NCI-H460 (cell line): ENCODE measurements around the gene PTPRD. TPM values are rescaled to one million over a fixed set of nuclear protein-coding genes. Genes with fewer than 3 reads are reported as not detected.

Experiments
- DNase-seq: peaks from one replicate; pipeline ENCODE4 v3.0.0-alpha.2; 2016; ENCODE audit warnings: low read depth; ENCODE audit errors: extremely low read depth
- total RNA-seq: library from RNA; depleted of rRNA; stranded (reverse); fragments of >200 nt; shearing (Covaris generic); gene quantifications from 2 replicates; pipeline ENCODE4 v1.2.3, GENCODE V29; 2014

Gene PTPRD
- total RNA-seq, 1 experiment from 2014 or later: 45.3 TPM

DNA sequence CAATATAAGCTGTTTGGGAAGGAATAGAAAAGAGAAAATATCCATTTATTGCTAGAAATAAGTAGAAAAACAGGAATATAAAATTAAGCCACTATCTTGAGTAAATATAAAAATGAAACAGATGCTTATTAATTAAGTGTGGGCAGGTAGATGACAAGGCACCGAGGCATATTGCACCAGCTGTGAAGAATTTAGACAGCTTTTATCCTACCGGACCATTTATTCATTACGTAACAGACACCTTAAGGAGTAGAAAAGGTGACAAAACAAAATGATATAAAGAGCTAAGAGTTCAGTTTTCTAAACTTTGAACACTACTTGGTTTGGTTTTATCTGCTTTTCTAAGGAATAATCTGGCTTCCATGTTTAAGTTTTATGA is 404.1 kb downstream of the PTPRD start:
- DNase-seq: no peak

DNA sequence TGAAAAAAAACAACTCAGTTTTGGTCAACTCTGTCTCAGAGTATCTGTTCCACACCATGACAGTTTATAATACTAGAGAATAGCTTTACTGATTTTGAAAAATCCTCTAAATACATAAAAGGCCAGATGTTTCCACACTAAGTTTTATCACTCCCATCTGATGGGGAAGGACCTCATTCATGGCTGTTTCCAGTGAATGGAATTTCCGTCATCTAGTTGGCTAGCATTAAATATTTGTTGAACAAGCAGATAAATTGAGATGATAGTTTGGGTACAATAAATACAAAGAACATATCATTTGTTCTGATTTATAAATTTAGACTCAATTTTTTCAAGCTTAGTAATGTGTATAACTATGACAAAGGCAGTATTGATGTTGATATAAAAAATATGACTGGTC is 408.5 kb downstream of the PTPRD start:
- no peak for DNase-seq

DNA sequence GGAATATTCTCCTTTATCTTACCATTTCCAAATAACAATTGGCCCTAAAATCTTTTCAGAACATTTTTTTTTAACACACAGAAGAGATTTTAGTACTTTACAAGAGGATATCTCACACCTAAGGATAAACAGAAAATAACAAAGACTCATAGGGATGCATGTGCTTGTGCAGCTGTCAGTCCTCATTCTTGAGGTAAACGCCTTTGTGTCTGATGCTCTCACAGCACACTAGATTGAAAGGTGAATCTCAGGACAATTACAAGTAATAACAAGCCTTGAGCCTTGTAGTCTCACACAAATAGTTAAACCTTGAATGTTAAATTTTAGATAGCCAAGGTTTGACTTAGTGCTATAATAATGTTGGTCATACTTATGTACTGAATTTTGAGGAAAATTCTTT is 439.2 kb downstream of the PTPRD start:
- DNase-seq: no peak

- no peak for DNase-seq
Measured at GRCh38 chr9:10172476-10172875, 440.3 kb downstream of the PTPRD start.

- DNase-seq: no peak
Measured at GRCh38 chr9:10168241-10168640, 444.6 kb downstream of the PTPRD start.

- DNase-seq: no peak
Measured at GRCh38 chr9:10148796-10149195, 464.0 kb downstream of the PTPRD start.

GRCh38 chr9:10146517-10147331 is 466.1 kb downstream of the PTPRD start:
- no peak for DNase-seq

DNA sequence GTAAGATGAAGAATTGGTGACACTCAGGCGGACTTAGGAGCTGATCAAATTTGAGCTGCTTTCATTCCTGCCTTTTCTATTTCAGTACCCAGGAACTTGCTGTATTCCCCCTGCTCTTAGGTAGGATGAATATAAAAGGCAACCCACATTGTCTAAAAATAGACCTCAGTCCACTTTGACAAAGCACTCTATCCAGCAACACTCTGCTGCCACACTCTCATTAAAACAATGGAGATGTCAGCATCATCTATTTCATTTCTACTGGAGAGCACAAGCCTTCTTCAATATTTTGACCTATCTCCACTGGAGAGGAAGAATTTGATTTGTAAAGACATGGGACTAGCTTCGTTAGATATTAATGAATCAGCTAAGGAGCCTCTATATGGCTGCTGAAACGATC is 468.4 kb downstream of the PTPRD start:
- no peak for DNase-seq

- DNase-seq: no peak
Measured at GRCh38 chr9:10135553-10135952, 477.2 kb downstream of the PTPRD start.

DNA sequence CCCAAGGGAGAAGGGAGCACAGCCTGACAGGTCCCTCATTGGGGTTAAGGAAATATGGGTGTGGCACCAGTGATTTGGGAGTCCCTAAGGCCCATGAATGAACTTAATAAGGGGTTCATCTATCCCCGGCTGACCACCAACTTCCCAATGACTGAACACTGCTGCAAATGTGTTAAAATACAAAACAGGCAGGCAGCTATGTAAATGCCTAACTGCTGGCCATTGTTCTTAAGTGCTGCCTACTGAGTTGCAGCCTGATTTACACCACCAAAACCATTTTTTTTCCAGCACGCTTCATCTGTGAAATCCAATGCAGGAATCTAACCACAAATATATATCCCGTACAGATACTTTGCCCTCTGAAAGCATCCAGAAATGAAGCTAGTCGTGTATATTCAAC is 478.5 kb downstream of the PTPRD start:
- DNase-seq: no peak

DNA sequence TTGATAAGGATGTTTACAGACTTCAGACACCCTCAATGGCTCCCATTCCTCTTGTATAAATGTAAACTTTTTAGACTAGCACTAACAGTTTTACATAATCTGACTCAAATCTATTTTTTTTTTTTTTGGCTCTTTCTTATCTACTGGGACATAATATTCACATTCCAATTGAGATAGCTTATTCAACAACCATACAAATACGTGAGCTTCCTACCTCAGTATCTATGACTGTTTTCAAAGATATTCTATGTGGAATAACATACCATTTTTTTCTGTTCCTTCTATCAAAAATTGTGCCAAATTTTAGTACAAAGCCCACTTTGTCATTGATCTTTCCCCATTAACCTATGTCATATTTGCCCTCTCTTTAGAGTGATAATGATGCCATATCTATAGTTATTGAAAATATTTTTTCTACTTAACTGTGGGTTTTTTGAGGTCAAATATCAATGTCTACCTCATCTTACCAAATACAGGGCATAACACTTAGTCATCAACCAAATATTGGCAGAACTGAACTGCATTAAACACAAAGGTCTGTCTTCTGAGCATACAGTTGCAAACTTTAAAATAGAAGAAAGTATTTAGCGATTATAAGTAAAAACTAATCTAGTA is 482.6 kb downstream of the PTPRD start:
- no peak for DNase-seq

- no peak for DNase-seq
Measured at GRCh38 chr9:10127867-10128266, 484.9 kb downstream of the PTPRD start.

DNA sequence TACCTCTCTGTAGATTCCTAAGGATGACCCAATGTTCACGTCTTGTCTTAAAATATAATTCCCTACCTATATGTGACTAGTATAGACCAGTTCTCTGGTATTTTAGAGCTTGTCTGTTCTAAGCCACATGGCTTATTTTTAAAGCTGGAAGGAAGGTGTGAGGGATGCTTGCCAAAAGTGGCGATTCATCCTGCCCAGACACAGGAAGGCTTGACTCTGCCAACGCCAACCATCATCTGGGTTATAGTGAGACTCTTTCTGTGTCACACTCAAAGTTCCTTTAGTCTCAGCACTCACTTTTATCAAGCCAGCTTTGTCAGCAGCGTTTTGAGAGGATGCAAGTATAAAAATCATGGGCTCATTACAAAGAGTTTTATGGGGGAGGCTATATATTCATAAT is 500.0 kb downstream of the PTPRD start:
- no peak for DNase-seq

DNA sequence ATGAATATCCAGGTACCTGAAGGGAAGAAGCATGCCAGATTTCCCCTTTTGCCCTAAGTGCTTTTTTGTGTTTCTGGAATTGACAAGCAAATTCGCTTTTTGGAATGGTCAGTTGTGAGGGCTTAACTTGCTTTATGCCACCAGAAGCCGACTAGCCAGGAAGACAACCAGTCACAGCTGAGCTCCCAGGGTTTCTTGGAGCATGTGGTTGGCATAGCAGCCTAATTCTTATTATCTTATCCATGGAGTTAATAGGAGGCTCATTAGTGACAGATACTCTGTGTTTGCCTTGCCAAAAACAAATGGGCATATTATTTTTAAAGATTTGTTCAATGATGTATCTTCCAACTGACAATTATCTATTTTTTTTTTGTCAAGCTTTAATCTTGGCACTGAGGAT is 500.7 kb downstream of the PTPRD start:
- no peak for DNase-seq

DNA sequence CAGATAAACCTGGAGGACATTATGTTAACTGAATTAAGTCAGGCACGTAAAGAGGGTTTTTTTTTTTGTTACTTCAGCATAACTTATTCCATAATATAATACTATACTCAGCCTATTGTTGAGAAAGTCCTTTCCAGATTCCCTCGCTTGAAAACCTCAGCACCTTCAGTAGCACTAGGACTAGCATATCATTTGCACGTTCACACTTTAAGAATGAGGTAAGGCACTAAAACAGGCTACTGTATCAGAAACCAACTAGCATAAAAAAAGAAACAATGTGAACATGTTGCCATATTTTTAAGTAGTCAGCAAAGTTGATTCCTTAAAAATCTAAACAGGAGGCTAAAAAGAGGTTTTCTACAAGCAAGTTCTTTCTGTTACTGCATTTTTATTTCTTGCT is 504.0 kb downstream of the PTPRD start:
- no peak for DNase-seq

DNA sequence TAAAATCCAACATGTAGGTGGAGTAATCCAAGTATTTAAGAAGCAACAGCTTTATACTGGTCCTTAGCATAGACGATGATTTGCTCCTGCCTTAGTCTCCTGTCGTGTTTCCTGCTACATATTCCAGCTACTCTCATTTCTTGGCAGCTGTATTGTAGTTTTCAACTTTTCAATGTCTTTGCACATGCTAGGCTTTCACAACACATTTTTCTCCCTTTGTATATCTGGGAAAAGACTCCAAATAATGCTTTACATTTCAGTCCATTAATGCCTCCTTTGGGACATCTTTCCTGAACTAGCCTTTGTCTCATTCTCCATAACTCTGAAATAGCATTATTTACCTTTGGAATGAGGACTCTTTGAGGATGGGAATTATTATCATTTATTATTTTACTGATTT is 508.0 kb downstream of the PTPRD start:
- DNase-seq: no peak

DNA sequence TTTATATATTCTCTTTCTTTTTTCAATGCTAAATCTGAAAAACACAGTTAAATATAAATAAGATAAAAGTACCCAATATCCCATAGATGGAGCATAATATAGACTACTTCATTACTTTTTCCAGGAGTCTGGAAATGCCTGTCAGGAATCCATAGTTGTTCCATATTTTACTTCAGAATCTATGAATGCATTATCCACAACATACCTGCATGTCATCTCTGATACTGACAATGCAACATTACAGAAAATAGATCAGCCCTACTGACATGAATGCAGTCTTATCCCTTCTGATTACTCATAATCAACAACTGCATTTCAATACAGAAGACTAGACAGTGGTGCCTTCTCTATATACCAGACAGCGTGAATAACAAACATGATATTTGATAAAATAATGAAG is 517.6 kb downstream of the PTPRD start:
- DNase-seq: no peak

GRCh38 chr9:10094563-10094962 is 518.2 kb downstream of the PTPRD start:
- no peak for DNase-seq

DNA sequence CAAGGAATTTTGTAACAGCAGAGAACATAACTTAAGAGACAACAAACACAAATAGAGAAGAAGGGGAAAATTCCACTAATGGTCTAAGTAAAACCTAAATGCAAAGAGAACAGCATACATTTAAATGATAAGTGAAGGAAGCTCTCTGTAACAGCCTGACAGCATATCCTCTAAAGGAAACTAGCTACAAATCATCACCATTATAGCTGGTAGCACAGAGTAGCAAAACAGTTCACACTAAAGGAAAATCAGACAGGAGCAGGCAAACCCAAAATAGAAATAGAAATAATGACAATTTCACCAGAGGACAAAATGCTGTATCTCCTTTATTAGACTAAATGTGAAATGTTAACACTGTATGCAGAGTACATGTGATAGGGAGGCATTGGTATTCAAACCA is 532.8 kb downstream of the PTPRD start:
- DNase-seq: no peak

DNA sequence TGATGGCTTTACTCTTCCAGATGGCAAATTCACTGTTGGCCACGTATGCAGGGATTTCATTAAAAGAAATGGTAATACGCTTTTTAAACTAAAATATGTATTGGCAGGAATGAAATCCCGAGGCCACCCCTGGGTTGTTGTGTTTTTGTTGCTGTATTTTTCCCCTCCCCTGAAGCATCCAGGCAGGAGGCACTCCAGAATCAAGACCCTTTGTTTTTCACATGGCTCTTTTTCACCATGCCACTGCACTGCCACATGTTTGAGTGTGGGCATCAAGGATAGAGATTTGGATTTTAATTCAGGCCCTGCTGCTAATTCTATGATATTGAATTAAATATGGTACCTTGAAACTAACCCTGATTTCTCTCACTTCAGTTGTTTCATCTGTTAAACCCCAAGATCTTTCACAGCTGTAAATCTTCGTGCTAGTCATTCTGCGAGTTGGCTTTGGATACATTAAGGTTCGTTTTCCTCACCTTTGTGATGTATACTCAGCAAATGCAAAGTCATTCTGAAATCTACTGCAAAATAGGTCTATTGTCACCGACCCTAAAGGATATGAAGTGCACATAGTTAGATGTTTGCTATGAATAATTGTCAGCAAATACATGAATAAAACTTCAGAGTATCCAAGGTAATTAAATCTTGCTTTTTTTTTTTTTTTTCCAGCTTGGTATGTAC is 533.4 kb downstream of the PTPRD start:
- no peak for DNase-seq

DNA sequence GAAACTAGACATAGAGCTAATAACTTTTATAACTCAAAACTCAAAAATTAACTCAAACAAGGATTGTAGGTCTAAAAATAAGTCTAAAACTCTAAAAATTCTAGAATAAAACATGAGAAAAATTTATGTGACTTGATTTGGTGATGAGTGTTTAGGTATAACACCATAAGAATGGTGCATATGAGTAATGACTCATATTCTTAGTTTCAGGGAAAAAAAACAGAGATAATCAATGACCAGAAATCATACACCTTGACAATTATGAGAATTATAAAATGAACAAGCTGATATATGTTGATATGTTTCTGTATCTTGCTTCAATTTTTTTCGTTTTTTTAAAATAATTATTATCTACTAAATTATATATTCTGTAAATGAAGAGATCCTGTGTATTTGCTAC is 541.2 kb downstream of the PTPRD start:
- no peak for DNase-seq
